Measurements from ENCODE around the gene ZC3H15.

ZC3H15 gene

DNA sequence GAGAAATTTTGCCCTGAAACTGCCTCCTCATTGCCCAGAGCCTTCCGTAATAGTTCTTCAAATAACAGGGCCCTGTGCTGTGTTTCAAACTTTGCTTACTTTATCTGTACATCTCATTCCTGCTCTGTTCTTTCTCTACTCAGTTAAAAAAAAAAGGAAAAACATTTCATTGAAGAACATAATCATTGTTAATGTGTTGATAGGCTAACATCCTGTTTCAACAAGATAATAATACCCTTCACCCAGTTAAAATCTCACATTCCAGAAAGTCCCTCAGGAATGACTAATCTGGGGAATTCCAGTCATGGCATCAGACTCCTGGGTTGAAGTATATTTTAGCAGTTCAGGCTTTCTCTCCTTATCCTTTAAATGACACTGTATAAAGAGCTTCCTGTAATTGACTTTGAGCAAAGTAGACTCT, 58.2 kb downstream of the ZC3H15 start:
- no peak for DNase-seq

DNA sequence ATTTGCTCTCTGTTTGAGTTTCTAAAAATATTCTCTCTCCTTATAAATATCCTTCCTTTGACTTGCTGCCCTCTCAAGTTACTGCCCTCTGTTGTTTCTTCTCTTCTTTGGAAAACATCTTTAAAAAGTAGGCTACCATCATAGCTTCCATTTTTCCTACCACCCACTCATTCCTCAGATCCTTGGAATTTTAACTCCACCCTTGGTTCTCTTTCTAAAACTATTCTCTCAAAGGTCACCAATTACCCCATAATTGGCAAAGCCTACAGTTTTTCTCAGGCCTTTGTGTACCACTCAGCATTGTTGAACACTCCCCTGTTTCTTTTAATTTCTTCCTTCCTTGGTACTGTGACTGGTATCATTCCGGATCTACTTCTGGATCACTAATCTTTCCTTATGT, 60.8 kb downstream of the ZC3H15 start:
- no peak for DNase-seq

DNA sequence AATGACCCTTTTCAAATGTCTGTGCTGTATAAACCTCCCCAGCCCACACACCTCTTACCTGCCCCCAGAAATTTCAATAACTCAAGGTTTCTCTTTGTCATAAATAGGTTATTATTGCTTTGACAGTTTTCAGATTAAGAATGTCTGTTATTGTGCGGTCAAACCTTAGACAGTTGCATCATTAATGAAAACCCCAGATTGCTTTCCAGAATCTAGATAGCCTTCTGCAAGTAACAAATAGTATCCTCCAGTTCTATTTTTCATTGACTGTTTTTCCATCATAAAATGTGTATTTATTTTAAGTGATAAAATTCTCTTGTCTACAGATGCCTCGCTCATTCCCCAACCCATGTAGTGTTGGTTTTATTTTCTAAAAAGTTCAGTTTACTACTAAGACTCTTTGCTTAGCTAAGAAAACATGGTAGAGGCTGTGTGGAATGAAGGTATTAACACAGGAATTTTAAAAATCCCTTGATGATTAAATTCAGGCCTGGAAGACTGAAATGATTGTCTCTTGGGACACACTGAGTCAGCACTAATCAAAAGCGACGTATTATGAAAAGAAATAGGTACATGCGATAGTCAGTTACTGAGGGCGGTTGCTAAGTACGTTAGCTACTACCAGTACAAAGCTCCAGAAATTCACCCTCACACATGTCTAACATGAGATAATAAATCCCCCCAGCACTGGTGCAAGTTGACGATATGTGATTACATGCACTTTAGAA, 65.4 kb downstream of the ZC3H15 start:
- no peak for DNase-seq

DNA sequence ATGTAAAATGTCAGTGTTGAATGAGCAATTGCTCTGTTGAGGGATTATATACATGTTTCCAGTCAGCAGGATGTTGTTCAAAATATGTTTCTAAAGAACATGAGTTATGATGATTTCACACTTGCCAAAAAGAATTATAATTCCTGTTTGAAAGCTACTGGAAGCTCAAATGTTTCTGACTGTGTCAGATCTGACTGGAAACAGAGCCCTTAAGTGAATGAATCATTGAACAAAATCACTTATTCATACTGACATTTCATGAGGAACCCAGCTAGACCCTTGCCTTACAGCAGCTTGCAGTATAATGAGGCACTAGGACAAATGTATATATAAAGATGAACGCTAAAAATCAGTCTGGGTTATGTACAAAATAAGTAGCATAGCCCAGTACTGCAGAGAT, 68.4 kb downstream of the ZC3H15 start:
- DNase-seq, result no peak

DNA sequence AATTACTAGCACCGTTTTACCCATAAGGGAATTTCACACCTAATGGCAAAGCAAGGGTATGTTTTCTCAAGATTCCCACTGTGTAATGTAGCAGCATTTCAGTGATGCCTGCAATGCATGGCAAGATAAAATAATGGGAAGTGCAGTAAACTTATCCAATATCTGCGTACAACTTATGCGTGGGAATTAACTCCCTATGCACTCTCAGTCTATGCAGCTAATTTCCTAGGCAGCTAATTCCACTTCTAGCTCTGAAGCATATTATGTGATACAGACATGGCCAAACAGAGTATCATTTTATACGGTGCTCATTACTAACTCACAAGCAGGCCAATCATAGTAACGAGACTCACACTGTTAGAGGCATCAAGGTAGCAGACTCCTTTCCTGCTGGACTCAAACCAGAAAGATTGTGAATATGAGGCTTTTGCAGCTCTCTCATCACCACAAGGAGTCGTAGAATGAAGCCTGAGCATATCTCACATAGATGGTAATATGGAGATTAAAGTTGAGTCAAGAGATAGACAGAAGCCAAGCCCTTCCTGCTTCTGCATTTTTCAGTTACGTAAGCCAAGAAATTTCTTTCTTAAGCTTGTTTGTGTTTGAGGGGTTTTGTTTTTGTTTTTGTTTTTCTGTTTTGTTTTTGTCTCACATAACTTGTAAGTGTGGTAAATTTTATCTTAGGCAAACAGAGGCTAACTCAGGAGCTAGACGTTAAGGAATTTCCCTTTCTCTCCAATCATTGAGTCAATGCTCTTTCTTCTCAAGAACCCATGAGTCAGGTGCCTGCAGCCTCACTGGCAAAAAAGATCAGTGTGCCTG, 69.0 kb downstream of the ZC3H15 start:
- DNase-seq, result peak; percentile 4

DNA sequence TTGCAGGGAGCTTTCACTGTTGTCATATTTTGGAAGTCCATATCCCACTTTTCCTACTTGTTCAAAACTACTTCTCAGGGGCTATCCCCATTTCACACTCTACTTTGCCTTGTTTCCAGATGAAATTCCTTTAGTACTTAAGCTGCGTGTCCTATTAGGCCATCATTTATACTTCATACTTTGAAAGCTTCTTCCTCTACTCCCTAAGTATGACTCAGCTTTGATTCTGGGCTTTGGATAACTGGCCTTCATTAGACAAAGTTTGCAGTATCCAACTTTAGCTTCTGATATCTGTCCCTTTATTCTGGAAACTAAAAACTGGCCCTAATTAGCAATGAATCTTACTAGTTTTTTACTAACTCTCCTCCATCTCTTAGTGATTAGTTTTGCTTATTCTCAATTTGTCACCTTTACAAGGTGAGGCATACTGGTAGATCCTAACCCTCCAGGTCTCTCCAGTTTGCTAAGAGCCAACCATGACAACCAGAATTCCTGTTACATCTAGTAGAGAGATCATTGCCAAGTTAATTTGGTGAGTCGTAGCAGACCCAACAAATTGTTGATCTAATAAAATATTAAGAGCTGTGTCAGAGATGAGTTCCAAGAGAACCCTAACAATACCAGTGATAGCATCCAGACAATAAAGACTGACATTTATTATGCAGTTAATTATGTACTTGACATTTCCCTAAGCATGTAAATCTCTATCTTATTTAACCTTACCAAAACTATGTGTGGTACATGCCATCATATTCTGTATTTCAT, 72.6 kb downstream of the ZC3H15 start:
- DNase-seq, result no peak

Data from stimulated activated CD4-positive, alpha-beta T cell treated with anti-CD3 and anti-CD28 coated beads, Interleukin-15, amount 100 ng/mL, for 24 hours (primary cell).